HepG2 (cell line): ENCODE data around the gene PLEKHA8. TPM values are rescaled to one million over a fixed set of nuclear protein-coding genes. Genes with fewer than 3 reads are reported as not detected.

Experiments used
- ATAC-seq: fragments of 200-7000 bp; cut with Tn5 transposase; 3 replicates; pipeline ENCODE4 v1.9.1; 2020; ENCODE audit warnings: mild to moderate bottlenecking, moderate library complexity
- BruUV-seq: library from RNA; stranded (reverse); fragments of 400-500 nt; replicated peaks from 2 replicates; lab custom pipeline; 2021; lab: Mats Ljungman, UMichigan
- CTCF ChIA-PET: fragments of 300-600 bp; formaldehyde crosslinking; extraction: SDS; loops from one replicate; lab custom pipeline; 2021; ENCODE audit warnings: low total read pairs, inconsistent platforms, low intra/inter-chr PET ratio; lab: Yijun Ruan, JAX
- POLR2A ChIA-PET: fragments of 350-600 bp; sonication (Branson Sonifier 250); formaldehyde crosslinking; loops from one replicate; lab custom pipeline; 2020; ENCODE audit warnings: antibody characterized with exemption, inconsistent platforms; lab: Yijun Ruan, JAX
- DNase-seq: peaks from one replicate; pipeline ENCODE4 v3.0.0-alpha.2; 2015; ENCODE audit warnings: low spot score
- FAIRE-seq: peaks from 3 replicates; lab custom pipeline; 2011; peaks lifted over from hg19 to GRCh38; lab: Jason Lieb, UNC
- H2AFZ ChIP-seq: one replicate; pipeline ENCODE4 v1.6.1; 2011; ENCODE audit warnings: low read length, inconsistent platforms
- H3K27ac ChIP-seq: fragments of 300-600 bp; 3 replicates; pipeline ENCODE4 v1.8.0; 2011; ENCODE audit warnings: mixed run types, mild to moderate bottlenecking, mixed read lengths, low read length, inconsistent platforms; ENCODE audit not compliant: insufficient read depth; ENCODE audit errors: extremely low read length
- H3K27me3 ChIP-seq, 2 experiments: fragments of 200-600 bp in 1 of 2; 2 replicates in 1 of 2; 3 replicates in 1 of 2; pipeline versions ENCODE4 v1.6.0 to v1.8.0; 2011; ENCODE audit warnings: low read length in 2 of 2, mild to moderate bottlenecking in 2 of 2, moderate library complexity in 2 of 2, inconsistent platforms in 1 of 2; ENCODE audit not compliant: insufficient read depth in 2 of 2, control insufficient read depth in 1 of 2
- H3K36me3 ChIP-seq, 2 experiments: fragments of 200-600 bp in 1 of 2; replicated peaks in 1 of 2; 2 replicates in 1 of 2; 3 replicates in 1 of 2; pipeline versions ENCODE4 v1.5.1 to v1.8.0; 2011; ENCODE audit warnings: low read length in 2 of 2, inconsistent platforms in 1 of 2; ENCODE audit not compliant: insufficient read depth in 2 of 2, control insufficient read depth in 1 of 2
- H3K4me1 ChIP-seq: 2 replicates; pipeline ENCODE4 v1.5.1; 2012; ENCODE audit warnings: low read length, inconsistent platforms; ENCODE audit not compliant: insufficient read depth
- H3K4me2 ChIP-seq: 2 replicates; pipeline ENCODE4 v1.6.0; 2011; ENCODE audit warnings: low read depth, low read length, inconsistent platforms
- H3K4me3 ChIP-seq, 3 experiments: fragments of 200-600 bp in 1 of 3; sonication (generic), shearing (Covaris generic) in 1 of 3; replicated peaks in 1 of 3; 2 replicates each; pipeline ENCODE4 v1.5.1; 2011 to 2016; ENCODE audit warnings: low read length in 3 of 3, inconsistent platforms in 2 of 3, low read depth in 2 of 3, mild to moderate bottlenecking in 2 of 3, control low read depth in 1 of 3, mixed read lengths in 1 of 3; ENCODE audit not compliant: insufficient read depth in 1 of 3
- H3K79me2 ChIP-seq: one replicate; pipeline ENCODE4 v1.6.1; 2011; ENCODE audit warnings: low read length, inconsistent platforms; ENCODE audit not compliant: insufficient read depth
- H3K9ac ChIP-seq: 2 replicates; pipeline ENCODE4 v1.6.0; 2011; ENCODE audit warnings: mild to moderate bottlenecking, low read depth, low read length, inconsistent platforms; ENCODE audit not compliant: insufficient read depth
- H3K9me3 ChIP-seq: 2 replicates; pipeline ENCODE4 v1.5.1; 2012; ENCODE audit warnings: mild to moderate bottlenecking, low read length
- H4K20me1 ChIP-seq: 2 replicates; pipeline ENCODE4 v1.6.0; 2011; ENCODE audit warnings: inconsistent platforms, mild to moderate bottlenecking, low read length, moderate library complexity; ENCODE audit not compliant: insufficient read depth
- ATF7 ChIP-seq, 2 experiments: fragments of 450-650 bp in 1 of 2; sonication (generic) in 1 of 2; formaldehyde crosslinking in 1 of 2; IDR thresholded peaks; 2 replicates each; pipeline versions ENCODE4 v1.4.0 to v1.6.1; 2016 to 2020; ENCODE audit warnings: antibody characterized with exemption in 1 of 2, mild to moderate bottlenecking in 1 of 2, missing genetic modification reagents in 1 of 2
- BCL6 ChIP-seq: IDR thresholded peaks from 2 replicates; pipeline ENCODE4 v1.6.1; 2016; ENCODE audit warnings: missing genetic modification reagents, missing compliant biosample characterization
- DNMT1 ChIP-seq: sonication (generic); formaldehyde crosslinking; IDR thresholded peaks from 2 replicates; pipeline ENCODE4 v1.5.1; 2020; ENCODE audit warnings: mild to moderate bottlenecking, missing genetic modification reagents
- EZH2 ChIP-seq: conservative IDR thresholded peaks from 2 replicates; pipeline ENCODE4 v1.6.1; 2012; ENCODE audit warnings: mild to moderate bottlenecking, low read depth, low read length, moderate library complexity
- HINFP ChIP-seq: sonication (generic); formaldehyde crosslinking; IDR thresholded peaks from 2 replicates; pipeline ENCODE4 v1.4.0; 2020; ENCODE audit warnings: low read depth, mild to moderate bottlenecking, missing genetic modification reagents
- HMGXB4 ChIP-seq, 2 experiments: sonication (generic) in 1 of 2; formaldehyde crosslinking in 1 of 2; IDR thresholded peaks; 2 replicates each; pipeline versions ENCODE4 v1.4.0 to v1.6.1; 2018 to 2020; ENCODE audit warnings: missing genetic modification reagents in 2 of 2, borderline replicate concordance in 1 of 2, low read depth in 1 of 2, mild to moderate bottlenecking in 1 of 2, missing biosample characterization in 1 of 2
- KAT8 ChIP-seq: IDR thresholded peaks from 2 replicates; pipeline ENCODE4 v1.6.1; 2016; ENCODE audit warnings: missing genetic modification reagents, missing compliant biosample characterization
- KDM4B ChIP-seq: sonication (generic); formaldehyde crosslinking; IDR thresholded peaks from 2 replicates; pipeline ENCODE4 v1.4.0; 2020; ENCODE audit warnings: missing genetic modification reagents
- ZBTB43 ChIP-seq: sonication (generic); formaldehyde crosslinking; conservative IDR thresholded peaks from 2 replicates; pipeline ENCODE4 v1.4.0; 2020; ENCODE audit warnings: missing genetic modification reagents
- ZNF232 ChIP-seq: sonication (generic); formaldehyde crosslinking; IDR thresholded peaks from 2 replicates; pipeline ENCODE4 v1.4.0; 2020; ENCODE audit warnings: missing genetic modification reagents, borderline replicate concordance
- ZNF235 ChIP-seq: sonication (generic); formaldehyde crosslinking; IDR thresholded peaks from 2 replicates; pipeline ENCODE4 v1.8.1; 2023; ENCODE audit warnings: mild to moderate bottlenecking, missing genetic modification reagents, borderline replicate concordance
- ZNF367 ChIP-seq: sonication (generic); formaldehyde crosslinking; IDR thresholded peaks from 2 replicates; pipeline ENCODE4 v1.4.0; 2020; ENCODE audit warnings: missing genetic modification reagents, borderline replicate concordance
- ZNF564 ChIP-seq: sonication (generic); formaldehyde crosslinking; IDR thresholded peaks from 2 replicates; pipeline ENCODE4 v1.8.1; 2023; ENCODE audit warnings: mild to moderate bottlenecking, missing genetic modification reagents
- ZSCAN9 ChIP-seq: IDR thresholded peaks from 2 replicates; pipeline ENCODE4 v1.6.1; 2016; ENCODE audit warnings: borderline replicate concordance
- WGBS: methylation state at CpG from one replicate; pipeline ENCODE4 v1.1.6; 2017; ENCODE audit warnings: low lambda C conversion rate; 5-methylcytosine and 5-hydroxymethylcytosine counted together
- in situ Hi-C: cut with HindIII; loops from 2 replicates; pipeline ENCODE4 v1.10.0; 2017; ENCODE audit warnings: low pct_unique_long_range_greater_than_20kb; ENCODE audit not compliant: extremely low pct_ligation_motif_present
- intact Hi-C: fragments of 100-400 bp; cut with micrococcal nuclease; formaldehyde crosslinking; loops from one replicate; pipeline ENCODE4 v1.10.0; 2022; ENCODE audit not compliant: unreplicated experiment
- polyA plus RNA-seq, 8 experiments: library from polyadenylated mRNA; depleted of rRNA in 3 of 8; stranded (reverse) in 7 of 8; unstranded in 1 of 8; fragments of >200 nt; fragmentation: Illumina TruSeq in 4 of 8; extraction: Trizol in 4 of 8; gene quantifications; 2 replicates each; pipeline versions ENCODE4 v1.2.1 to v1.2.3, GENCODE V29; 2011 to 2016; ENCODE audit warnings: low read depth in 4 of 8, missing spikeins in 1 of 8, mixed read lengths in 1 of 8; ENCODE audit not compliant: insufficient read depth in 1 of 8
- total RNA-seq, 5 experiments: library from RNA; depleted of rRNA; stranded (reverse); fragments of >200 nt; fragmentation: Illumina TruSeq; extraction: Trizol; gene quantifications; 2 replicates each; pipeline ENCODE4 v1.2.3, GENCODE V29; 2016; ENCODE audit warnings: low read depth in 1 of 5
- TF ChIP-seq, protein P1 (sequence below): sonication (generic); formaldehyde crosslinking; conservative IDR thresholded peaks from 2 replicates; pipeline ENCODE4 v1.4.0; 2020; ENCODE audit warnings: missing genetic modification reagents
- TF ChIP-seq, protein P2 (sequence below): sonication (generic); formaldehyde crosslinking; IDR thresholded peaks from 2 replicates; pipeline ENCODE4 v1.4.0; 2020; ENCODE audit warnings: missing genetic modification reagents, mild to moderate bottlenecking, borderline replicate concordance

Gene PLEKHA8
- total and polyA plus RNA-seq, 2 of the 13 experiments (the other 11 are each of a cell fraction or from before 2014, with no cell fraction given) = 12.5 to 26.4 TPM

GRCh38 chr7:30176463-30177109 is 148.4 kb downstream of the PLEKHA8 start:
- H3K36me3 ChIP-seq = no peaks in the 10 kb centered on the region
- H3K9ac ChIP-seq = no peak overlapping the region
- FAIRE-seq = no peak
- no peak for DNase-seq
- peaks cover 25% of the 10 kb centered on the region for H3K4me1 ChIP-seq
- no peak for ATAC-seq
- ChIA-PET CTCF (no interaction called here), POLR2A (no interaction called here)
- no peaks in the 10 kb centered on the region for H4K20me1 ChIP-seq
- in situ Hi-C loops = no loop called here
- H3K27me3 ChIP-seq = no peaks in the 10 kb centered on the region; a peak in 1 of 5 replicates
- H3K4me3 ChIP-seq = no peak overlapping the region
- H3K4me2 ChIP-seq = no peak overlapping the region
- H3K79me2 ChIP-seq = no peaks in the 10 kb centered on the region
- H3K27ac ChIP-seq = no peak overlapping the region
- BruUV-seq = no TSS peak
- no peak overlapping the region for H2AFZ ChIP-seq
- intact Hi-C loops = no loop called here
- WGBS = 9% methylated on average over 3 of the region's 6 CpGs
- no peaks in the 10 kb centered on the region for H3K9me3 ChIP-seq
- TF ChIP-seq HINFP = no peak
- TF ChIP-seq, protein P1, sequence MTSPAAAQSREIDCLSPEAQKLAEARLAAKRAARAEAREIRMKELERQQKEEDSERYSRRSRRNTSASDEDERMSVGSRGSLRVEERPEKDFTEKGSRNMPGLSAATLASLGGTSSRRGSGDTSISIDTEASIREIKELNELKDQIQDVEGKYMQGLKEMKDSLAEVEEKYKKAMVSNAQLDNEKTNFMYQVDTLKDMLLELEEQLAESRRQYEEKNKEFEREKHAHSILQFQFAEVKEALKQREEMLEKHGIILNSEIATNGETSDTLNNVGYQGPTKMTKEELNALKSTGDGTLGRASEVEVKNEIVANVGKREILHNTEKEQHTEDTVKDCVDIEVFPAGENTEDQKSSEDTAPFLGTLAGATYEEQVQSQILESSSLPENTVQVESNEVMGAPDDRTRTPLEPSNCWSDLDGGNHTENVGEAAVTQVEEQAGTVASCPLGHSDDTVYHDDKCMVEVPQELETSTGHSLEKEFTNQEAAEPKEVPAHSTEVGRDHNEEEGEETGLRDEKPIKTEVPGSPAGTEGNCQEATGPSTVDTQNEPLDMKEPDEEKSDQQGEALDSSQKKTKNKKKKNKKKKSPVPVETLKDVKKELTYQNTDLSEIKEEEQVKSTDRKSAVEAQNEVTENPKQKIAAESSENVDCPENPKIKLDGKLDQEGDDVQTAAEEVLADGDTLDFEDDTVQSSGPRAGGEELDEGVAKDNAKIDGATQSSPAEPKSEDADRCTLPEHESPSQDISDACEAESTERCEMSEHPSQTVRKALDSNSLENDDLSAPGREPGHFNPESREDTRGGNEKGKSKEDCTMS (CRISPR knock-in tag) = no peak
- no peak for TF ChIP-seq ATF7 (IDR thresholded peaks at IDR 0.05)
- no peak for TF ChIP-seq ATF7 (CRISPR knock-in tag; IDR thresholded peaks at IDR 0.05)
- TF ChIP-seq, protein P2, sequence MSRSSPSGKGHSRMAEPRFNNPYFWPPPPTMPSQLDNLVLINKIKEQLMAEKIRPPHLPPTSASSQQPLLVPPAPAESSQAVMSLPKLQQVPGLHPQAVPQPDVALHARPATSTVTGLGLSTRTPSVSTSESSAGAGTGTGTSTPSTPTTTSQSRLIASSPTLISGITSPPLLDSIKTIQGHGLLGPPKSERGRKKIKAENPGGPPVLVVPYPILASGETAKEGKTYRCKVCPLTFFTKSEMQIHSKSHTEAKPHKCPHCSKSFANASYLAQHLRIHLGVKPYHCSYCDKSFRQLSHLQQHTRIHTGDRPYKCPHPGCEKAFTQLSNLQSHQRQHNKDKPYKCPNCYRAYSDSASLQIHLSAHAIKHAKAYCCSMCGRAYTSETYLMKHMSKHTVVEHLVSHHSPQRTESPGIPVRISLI = no peak
- TF ChIP-seq ZNF232 (CRISPR knock-in tag) = no peak
- TF ChIP-seq KAT8 = no peak
- TF ChIP-seq KDM4B (CRISPR knock-in tag) = no peak
- TF ChIP-seq ZBTB43 (CRISPR knock-in tag) = no peak
- no peak for TF ChIP-seq ZNF367 (CRISPR knock-in tag)
- no peak for TF ChIP-seq BCL6 (CRISPR knock-in tag)
- no peak for TF ChIP-seq ZSCAN9 (CRISPR knock-in tag)
- TF ChIP-seq DNMT1 (CRISPR knock-in tag) = no peak
- no peak for TF ChIP-seq EZH2
- no peak for TF ChIP-seq ZNF564 (CRISPR knock-in tag)
- no peak for TF ChIP-seq ZNF235 (CRISPR knock-in tag)
- no peak for TF ChIP-seq HMGXB4 (CRISPR knock-in tag; IDR thresholded peaks at IDR 0.05; ENCODE audit: borderline replicate concordance in 1 of 2, low read depth in 1 of 2)
